Colonic mucosa (tissue), 4 donors: ENCODE measurements around the gene ENTPD2. TPM values are rescaled to one million over a fixed set of nuclear protein-coding genes. Genes with fewer than 3 reads are reported as not detected.

Experiments
- DNase-seq: peaks from one replicate; pipeline ENCODE4 v3.0.0-alpha.2; 2020
- H3K27ac ChIP-seq: fragments of 200-600 bp; one replicate; pipeline ENCODE4 v1.8.0; 2021
- H3K27me3 ChIP-seq: fragments of 200-600 bp; one replicate; pipeline ENCODE4 v1.8.0; 2021
- H3K36me3 ChIP-seq: fragments of 200-600 bp; one replicate; pipeline ENCODE4 v1.8.0; 2021
- H3K4me1 ChIP-seq: fragments of 200-600 bp; one replicate; pipeline ENCODE4 v1.8.0; 2021; ENCODE audit warnings: mild to moderate bottlenecking
- H3K4me3 ChIP-seq: fragments of 200-600 bp; one replicate; pipeline ENCODE4 v1.8.0; 2021
- H3K9ac ChIP-seq, 2 donors: one replicate each; pipeline ENCODE4 v1.7.0; 2013; ENCODE audit warnings: control low read depth in 2 of 2, low read depth in 2 of 2, low read length in 2 of 2
- H3K9me3 ChIP-seq: fragments of 200-600 bp; one replicate; pipeline ENCODE4 v1.8.0; 2021
- intact Hi-C: fragments of 100-400 bp; cut with DNase I; formaldehyde crosslinking; loops from one replicate; pipeline ENCODE4 v1.14.1; 2022
- total RNA-seq, 2 donors: library from RNA; stranded (reverse); fragmentation: NEBNext Ultra II Directional in 1 of 2; extraction: Animal tissue kit (Norgen Biotek cat#: 25700) in 1 of 2; gene quantifications; one replicate each; pipeline ENCODE4 v1.2.1, GENCODE V29; 2021
- TF ChIP-seq, protein P1 (sequence below): fragments of 200-600 bp; IDR thresholded peaks from one replicate; pipeline ENCODE4 v1.8.0; 2022; ENCODE audit warnings: antibody characterized with exemption, mild to moderate bottlenecking
- donor health status: healthy.
- donor health status: DM: no; HTN: no; CAD: no.
- donor health status: DM: no; HTN: no; CAD: no.

The ENTPD2 gene
- total RNA-seq, 2 donors from 2014 or later: 20.5 to 22.1 TPM

DNA sequence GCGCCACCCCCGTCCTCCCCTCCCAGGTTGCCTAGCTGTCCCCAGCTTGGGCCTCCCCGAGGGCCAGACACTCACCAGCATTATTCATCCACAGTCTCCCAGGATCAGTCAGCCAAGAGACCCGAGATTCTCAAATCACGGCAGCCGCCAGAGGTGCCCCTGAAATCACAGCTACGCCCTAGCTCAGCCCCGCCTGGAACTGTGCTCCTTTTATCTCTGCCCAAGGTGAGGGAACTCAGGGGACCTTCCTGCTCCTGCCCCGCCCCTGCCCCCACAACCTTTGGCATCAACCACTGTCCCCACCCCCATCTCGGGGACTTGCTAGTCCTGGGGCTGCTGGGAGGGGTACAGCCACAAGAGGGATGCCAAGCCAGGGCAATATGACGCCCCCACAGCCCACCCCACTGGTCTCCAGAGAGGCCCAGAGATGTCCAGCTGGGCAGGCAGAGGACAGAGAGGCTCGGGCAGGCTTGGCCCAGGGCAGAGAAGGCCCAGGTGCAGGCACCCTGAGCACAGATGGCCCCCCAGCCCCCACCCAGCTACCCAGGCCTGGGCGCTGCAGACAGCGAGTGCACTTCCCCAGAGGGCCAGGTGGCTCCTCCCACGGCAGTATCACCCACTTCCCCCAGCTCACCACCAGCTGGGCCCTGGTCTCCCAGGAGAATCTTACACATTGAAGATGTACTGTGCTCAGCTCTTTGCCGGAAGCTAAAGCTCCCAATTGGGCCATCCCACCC is 21.8 kb downstream of the ENTPD2 start, which contains the start of gene FUT7:
Gene FUT7 (minus strand): TSS at position 185 of the 737 bp plus-strand sequence. CDS start 97 bp downstream, at position 88.
- Histone ChIP-seq H3K9me3 (no peaks in the 10 kb centered on the region), H3K27ac (peak within 1 kb of the TSS; percentile 27), H3K36me3 (no peaks in the 10 kb centered on the region), H3K4me3 (peak within 1 kb of the TSS; percentile 7), H3K9ac (peak within 1 kb of the TSS in 1 of 2 donors; percentile 5), H3K4me1 (peaks cover 29% of the 10 kb centered on the region), H3K27me3 (no peaks in the 10 kb centered on the region)
- peak; percentile 34 for DNase-seq
- intact Hi-C loops: no loop called here
- TF ChIP-seq, protein P1, sequence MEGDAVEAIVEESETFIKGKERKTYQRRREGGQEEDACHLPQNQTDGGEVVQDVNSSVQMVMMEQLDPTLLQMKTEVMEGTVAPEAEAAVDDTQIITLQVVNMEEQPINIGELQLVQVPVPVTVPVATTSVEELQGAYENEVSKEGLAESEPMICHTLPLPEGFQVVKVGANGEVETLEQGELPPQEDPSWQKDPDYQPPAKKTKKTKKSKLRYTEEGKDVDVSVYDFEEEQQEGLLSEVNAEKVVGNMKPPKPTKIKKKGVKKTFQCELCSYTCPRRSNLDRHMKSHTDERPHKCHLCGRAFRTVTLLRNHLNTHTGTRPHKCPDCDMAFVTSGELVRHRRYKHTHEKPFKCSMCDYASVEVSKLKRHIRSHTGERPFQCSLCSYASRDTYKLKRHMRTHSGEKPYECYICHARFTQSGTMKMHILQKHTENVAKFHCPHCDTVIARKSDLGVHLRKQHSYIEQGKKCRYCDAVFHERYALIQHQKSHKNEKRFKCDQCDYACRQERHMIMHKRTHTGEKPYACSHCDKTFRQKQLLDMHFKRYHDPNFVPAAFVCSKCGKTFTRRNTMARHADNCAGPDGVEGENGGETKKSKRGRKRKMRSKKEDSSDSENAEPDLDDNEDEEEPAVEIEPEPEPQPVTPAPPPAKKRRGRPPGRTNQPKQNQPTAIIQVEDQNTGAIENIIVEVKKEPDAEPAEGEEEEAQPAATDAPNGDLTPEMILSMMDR: no peak

DNA sequence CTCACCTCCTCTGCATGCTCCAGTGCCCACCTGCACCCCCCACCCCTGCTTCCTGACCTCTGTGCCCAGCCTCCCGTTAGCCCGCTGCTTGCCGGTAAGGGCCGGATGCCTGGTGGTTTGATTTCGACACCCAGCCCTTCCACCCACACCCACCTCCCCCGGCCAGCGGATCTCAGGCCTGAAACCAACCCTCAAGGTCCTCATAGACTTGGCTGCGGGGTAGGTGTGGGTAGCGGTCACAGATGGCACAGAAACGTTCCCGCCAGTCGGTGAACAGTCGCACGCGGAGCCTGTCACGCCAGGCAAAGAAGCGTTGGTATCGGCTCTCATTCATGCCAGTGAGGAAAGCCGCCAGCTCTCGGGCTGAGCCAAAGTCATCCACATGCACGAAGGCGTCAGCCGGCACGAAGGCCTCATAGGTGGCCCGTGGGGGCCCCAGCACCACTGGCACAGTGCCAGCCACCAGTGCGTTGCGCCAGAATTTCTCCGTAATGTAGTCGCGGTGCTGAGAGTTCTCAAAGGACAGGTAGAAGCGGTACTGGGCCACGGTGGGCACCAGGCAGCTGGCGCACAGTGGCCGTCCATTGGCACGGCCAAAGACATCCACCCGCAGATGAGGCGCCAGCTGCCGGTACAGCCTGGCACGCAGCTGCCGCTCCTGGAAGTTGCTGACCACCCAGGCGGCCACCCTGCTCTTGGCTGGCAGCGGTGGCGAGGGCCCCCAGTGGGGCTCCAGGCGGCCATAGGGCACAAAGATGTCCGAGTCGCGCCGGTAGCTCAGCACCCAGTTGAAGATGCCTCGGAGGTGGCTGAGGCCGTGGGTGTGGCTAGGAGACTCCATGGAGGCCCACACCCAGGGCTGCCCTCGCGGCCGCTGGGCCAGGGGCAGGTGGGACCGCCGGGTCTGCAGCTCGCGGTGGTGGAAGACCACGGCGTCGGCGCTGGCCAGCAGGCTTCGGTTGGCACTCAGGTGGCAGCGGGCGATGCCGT is 23.0 kb downstream of the ENTPD2 start:
- peaks cover 35% of the 10 kb centered on the region for H3K4me1 ChIP-seq
- TF ChIP-seq, protein P1: no peak
- H3K9me3 ChIP-seq: no peaks in the 10 kb centered on the region
- DNase-seq: peak; percentile 31
- H3K27ac ChIP-seq: no peak overlapping the region
- H3K36me3 ChIP-seq: no peaks in the 10 kb centered on the region
- H3K9ac ChIP-seq: peak overlapping the region in 1 of 2 donors; percentile 24
- H3K4me3 ChIP-seq: no peak overlapping the region
- intact Hi-C loops: no loop called here
- no peaks in the 10 kb centered on the region for H3K27me3 ChIP-seq

DNA sequence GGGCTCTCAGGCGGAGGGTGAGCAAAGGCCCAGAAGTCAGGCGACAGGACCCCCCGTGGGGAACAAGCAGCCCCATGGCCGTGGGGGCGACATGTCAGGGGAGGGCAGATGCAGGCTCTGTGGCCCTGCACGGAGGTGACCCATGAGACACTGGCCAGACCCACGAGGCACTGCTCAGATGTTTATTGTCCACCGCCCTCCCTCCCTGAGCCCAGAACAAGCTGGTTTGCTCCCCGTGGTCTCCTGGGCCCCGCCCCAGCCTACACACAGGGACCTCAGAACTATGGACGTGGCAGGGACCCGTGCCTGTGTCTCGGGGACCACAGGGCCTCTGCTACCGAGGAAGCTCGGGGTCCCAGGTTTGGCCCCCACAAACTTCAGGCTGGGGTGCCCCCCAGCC is 23.9 kb downstream of the ENTPD2 start:
- Histone ChIP-seq H3K9ac (no peak overlapping the region), H3K4me3 (no peak overlapping the region), H3K9me3 (no peaks in the 10 kb centered on the region), H3K27ac (no peak overlapping the region), H3K36me3 (no peaks in the 10 kb centered on the region), H3K4me1 (peaks cover 32% of the 10 kb centered on the region), H3K27me3 (no peaks in the 10 kb centered on the region)
- TF ChIP-seq, protein P1: no peak
- DNase-seq: no peak
- intact Hi-C loops: no loop called here

DNA sequence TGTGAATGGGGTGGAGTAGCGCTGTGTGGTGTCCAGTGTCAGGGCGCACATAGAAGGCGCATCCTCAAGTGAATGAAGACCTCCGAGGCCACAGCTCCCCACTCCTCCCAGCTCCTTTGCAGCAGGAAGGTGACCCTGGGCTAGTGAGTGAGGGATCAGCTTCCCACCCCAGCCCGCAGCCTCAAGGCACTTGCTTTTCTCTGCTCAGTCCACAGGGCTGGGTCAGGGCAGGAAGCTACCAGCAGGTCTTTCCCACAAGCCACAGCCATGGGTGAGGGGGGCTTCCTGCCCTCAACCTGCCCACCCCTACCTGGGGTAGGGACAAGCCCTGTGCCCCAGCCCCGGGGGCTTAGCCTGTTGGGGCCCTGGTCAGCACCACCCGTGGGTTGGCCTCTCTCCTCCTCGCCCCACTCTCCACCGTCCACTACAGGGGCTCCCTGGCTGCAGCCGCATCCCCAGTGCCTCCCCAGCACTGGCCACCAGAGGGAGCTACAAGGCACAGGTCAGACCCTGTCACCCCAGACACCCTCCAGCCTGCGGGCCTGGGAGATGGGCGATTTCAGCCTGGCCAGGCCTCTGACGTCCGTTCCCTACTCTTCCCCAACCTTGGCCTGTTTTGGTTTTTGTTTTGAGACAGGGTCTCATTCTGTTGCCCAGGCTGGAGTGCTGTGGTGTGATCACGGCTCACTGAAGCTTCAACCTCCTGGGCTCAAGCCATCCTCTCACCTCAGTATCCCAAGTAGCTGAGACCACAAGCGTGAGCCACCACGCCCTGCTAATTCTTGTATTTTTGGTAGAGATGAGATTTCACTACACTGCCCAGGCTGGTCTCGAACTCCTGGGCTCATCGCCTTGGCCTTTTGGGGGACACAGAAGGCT is 24.6 kb downstream of the ENTPD2 start:
- TF ChIP-seq, protein P1: peak; percentile 91
- H3K9ac ChIP-seq: peak overlapping the region in 1 of 2 donors; percentile 52
- H3K27ac ChIP-seq: peak overlapping the region; percentile 46
- intact Hi-C loops: loop anchor here (2.0 kb wide), 1 partner anchor 84 kb away; the partner anchor contains the start of genes C8G and FBXW5
- DNase-seq: peak; percentile 87
- peak overlapping the region; percentile 52 for H3K4me3 ChIP-seq
- no peaks in the 10 kb centered on the region for H3K36me3 ChIP-seq
- H3K9me3 ChIP-seq: no peaks in the 10 kb centered on the region
- H3K4me1 ChIP-seq: peaks cover 25% of the 10 kb centered on the region
- H3K27me3 ChIP-seq: no peaks in the 10 kb centered on the region
